OCI-LY1 (cell line): Measurements from ENCODE around the gene LRMDA.

ENCODE experiments used
- EZH2 ChIP-seq: fragments of 200-600 bp; sonication (generic), shearing (Covaris generic); IDR thresholded peaks from 2 replicates; pipeline ENCODE4 v1.8.0; 2017; ENCODE audit warnings: borderline replicate concordance, mixed run types, mild to moderate bottlenecking, antibody characterized with exemption, low read length, moderate library complexity, mixed read lengths
- TF ChIP-seq, protein P1 (sequence below): fragments of 200-600 bp; sonication (generic), shearing (Covaris generic); IDR thresholded peaks from 2 replicates; pipeline ENCODE4 v1.5.1; 2017; ENCODE audit warnings: mild to moderate bottlenecking, antibody characterized with exemption, low read length, moderate library complexity, mixed read lengths

DNA sequence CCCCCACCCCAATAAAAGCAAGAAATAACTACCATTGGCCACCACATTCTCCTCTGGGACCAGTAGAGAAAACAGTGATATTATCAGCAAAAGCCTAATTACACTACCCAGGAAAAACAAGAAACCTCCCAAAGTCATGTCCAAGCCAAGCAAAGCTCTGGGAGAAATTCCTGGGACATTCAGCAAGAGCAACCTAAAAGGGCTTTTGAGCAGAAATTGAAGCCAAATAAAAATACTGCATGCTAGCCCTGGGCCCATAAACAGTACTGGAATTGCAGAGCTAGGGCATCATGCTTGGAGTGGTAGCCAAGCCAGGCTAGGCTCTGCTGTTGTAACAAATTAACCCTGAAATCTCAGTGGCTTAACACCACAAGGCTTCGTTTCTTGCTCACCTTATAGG lies 347.9 kb downstream of the LRMDA start:
- TF ChIP-seq, protein P1, sequence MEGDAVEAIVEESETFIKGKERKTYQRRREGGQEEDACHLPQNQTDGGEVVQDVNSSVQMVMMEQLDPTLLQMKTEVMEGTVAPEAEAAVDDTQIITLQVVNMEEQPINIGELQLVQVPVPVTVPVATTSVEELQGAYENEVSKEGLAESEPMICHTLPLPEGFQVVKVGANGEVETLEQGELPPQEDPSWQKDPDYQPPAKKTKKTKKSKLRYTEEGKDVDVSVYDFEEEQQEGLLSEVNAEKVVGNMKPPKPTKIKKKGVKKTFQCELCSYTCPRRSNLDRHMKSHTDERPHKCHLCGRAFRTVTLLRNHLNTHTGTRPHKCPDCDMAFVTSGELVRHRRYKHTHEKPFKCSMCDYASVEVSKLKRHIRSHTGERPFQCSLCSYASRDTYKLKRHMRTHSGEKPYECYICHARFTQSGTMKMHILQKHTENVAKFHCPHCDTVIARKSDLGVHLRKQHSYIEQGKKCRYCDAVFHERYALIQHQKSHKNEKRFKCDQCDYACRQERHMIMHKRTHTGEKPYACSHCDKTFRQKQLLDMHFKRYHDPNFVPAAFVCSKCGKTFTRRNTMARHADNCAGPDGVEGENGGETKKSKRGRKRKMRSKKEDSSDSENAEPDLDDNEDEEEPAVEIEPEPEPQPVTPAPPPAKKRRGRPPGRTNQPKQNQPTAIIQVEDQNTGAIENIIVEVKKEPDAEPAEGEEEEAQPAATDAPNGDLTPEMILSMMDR: no peak
- TF ChIP-seq EZH2: no peak
